Measurements from ENCODE around the gene LAMTOR3. TPM values are rescaled to one million over a fixed set of nuclear protein-coding genes. Genes with fewer than 3 reads are reported as not detected.

Gene LAMTOR3
- total RNA-seq, 4 donors from 2014 or later: 26.8 to 30.3 (median 28.2) TPM

- TF ChIP-seq POLR2A (IDR thresholded peaks at IDR 0.05) (no peak), CTCF (IDR thresholded peaks at IDR 0.05) (no peak), EP300 (IDR thresholded peaks at IDR 0.05) (no peak)
- DNase-seq (ENCODE audit: low spot score in 2 of 2): no peak
- no peak overlapping the region for H3K27ac ChIP-seq
- H3K27me3 ChIP-seq: no peaks in the 10 kb centered on the region
- no peaks in the 10 kb centered on the region for H3K4me1 ChIP-seq
- H3K36me3 ChIP-seq: no peaks in the 10 kb centered on the region
- no peak overlapping the region for H3K4me3 ChIP-seq
- 82 to 84% methylated on average over 2 of the region's 2 CpGs for WGBS, 2 donors
- H3K9me3 ChIP-seq: no peaks in the 10 kb centered on the region
Measured at GRCh38 chr4:99845708-99846469, 48.3 kb downstream of the LAMTOR3 start.

DNA sequence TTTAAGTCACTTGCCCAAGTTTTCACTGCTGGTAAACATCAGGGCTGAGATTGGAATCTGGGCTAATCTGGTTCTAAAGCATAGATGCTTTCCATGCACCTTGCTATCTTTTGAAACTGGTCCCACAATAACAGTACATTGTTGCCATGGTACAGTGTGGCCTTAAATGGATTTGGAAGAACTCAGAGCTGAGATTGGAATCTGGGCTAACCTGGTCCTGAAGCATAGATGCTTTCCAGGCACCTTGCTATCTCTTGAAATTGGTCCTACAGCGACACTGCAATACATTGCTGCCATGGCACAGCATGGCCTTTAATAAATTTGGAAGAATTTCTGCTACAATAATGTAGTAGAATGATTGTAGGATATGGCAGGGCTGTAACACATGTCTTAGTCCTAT is 49.0 kb downstream of the LAMTOR3 start:
- WGBS, 2 donors: 92 to 95% methylated on average over 1 of the region's 1 CpG
- TF ChIP-seq EP300 (IDR thresholded peaks at IDR 0.05): no peak
- no peaks in the 10 kb centered on the region for H3K36me3 ChIP-seq
- no peak overlapping the region for H3K4me3 ChIP-seq
- H3K27ac ChIP-seq: no peak overlapping the region
- no peak for DNase-seq (ENCODE audit: low spot score in 2 of 2)
- no peaks in the 10 kb centered on the region for H3K9me3 ChIP-seq
- H3K27me3 ChIP-seq: no peaks in the 10 kb centered on the region
- no peaks in the 10 kb centered on the region for H3K4me1 ChIP-seq

DNA sequence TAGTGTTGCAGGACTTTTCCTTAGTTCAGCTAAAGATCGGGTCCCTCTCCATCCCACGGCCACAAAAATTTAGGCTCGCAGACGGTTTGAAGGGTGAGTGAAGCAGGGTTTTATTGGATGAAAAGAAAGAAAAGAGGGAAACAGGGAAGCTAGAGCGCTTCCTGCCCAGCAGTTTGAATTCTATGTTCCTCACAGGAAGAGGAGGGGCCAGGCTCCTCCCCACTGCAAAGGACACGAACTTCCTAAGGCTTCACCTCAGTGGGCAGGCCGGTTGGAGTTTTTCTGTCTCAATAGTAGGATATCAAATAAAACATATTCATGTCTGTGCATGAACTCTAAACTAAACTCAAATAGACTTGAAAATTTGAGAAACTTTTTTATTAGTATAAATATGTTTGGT is 50.2 kb downstream of the LAMTOR3 start:
- Histone ChIP-seq H3K27me3 (no peaks in the 10 kb centered on the region), H3K36me3 (no peaks in the 10 kb centered on the region), H3K4me1 (no peaks in the 10 kb centered on the region), H3K27ac (no peak overlapping the region), H3K4me3 (no peak overlapping the region), H3K9me3 (no peaks in the 10 kb centered on the region)
- no peak for DNase-seq (ENCODE audit: low spot score in 2 of 2)
- 77 to 80% methylated on average over 7 of the region's 7 CpGs for WGBS, 2 donors
- TF ChIP-seq POLR2A (IDR thresholded peaks at IDR 0.05) (no peak), CTCF (IDR thresholded peaks at IDR 0.05) (no peak), EP300 (IDR thresholded peaks at IDR 0.05) (no peak)

GRCh38 chr4:99843413-99843812 is 50.8 kb downstream of the LAMTOR3 start:
- no peak for DNase-seq (ENCODE audit: low spot score in 2 of 2)
- no peak overlapping the region for H3K4me3 ChIP-seq
- no peaks in the 10 kb centered on the region for H3K4me1 ChIP-seq

GRCh38 chr4:99841129-99841528 is 53.1 kb downstream of the LAMTOR3 start:
- H3K27ac ChIP-seq: no peak overlapping the region
- TF ChIP-seq EP300 (IDR thresholded peaks at IDR 0.05): no peak
- TF ChIP-seq CTCF (IDR thresholded peaks at IDR 0.05): no peak
- no peak for TF ChIP-seq POLR2A (IDR thresholded peaks at IDR 0.05)
- 91 to 94% methylated on average over 4 of the region's 4 CpGs for WGBS, 2 donors
- no peak for DNase-seq (ENCODE audit: low spot score in 2 of 2)
- no peaks in the 10 kb centered on the region for H3K9me3 ChIP-seq
- no peak overlapping the region for H3K4me3 ChIP-seq
- H3K36me3 ChIP-seq: no peaks in the 10 kb centered on the region
- H3K4me1 ChIP-seq: no peaks in the 10 kb centered on the region
- no peaks in the 10 kb centered on the region for H3K27me3 ChIP-seq

More at GRCh38 chr4:99843413-99843812, 50.8 kb downstream of the LAMTOR3 start:
- TF ChIP-seq POLR2A (IDR thresholded peaks at IDR 0.05): no peak
- Histone ChIP-seq H3K9me3 (no peaks in the 10 kb centered on the region), H3K36me3 (no peaks in the 10 kb centered on the region), H3K27me3 (no peaks in the 10 kb centered on the region), H3K27ac (no peak overlapping the region)

DNA sequence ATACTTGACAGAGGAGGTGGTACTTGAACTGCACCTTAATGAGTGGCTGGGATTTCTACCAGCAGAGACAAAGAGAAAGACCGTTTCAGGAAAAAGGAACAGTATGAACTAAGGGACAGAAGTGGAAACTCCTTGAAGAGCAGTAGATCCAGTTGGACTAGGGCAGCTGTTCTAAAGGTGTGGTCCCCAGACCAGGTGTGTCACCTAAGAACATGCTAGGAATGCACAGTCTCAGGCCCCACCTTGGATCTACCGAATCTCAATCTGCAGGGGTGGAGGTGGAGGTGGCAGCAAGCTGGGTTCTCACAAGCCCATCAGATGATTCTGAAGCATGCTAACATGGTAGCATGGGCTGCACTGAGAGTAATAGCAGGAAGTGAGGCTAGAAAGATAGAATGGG is 55.3 kb downstream of the LAMTOR3 start:
- WGBS, 2 donors: 64 to 89% methylated on average over 2 of the region's 2 CpGs
- no peak overlapping the region for H3K27ac ChIP-seq
- no peak overlapping the region for H3K4me3 ChIP-seq
- H3K4me1 ChIP-seq: no peaks in the 10 kb centered on the region
- TF ChIP-seq EP300 (IDR thresholded peaks at IDR 0.05) (no peak), CTCF (IDR thresholded peaks at IDR 0.05) (no peak), POLR2A (IDR thresholded peaks at IDR 0.05) (no peak)
- no peaks in the 10 kb centered on the region for H3K9me3 ChIP-seq
- no peaks in the 10 kb centered on the region for H3K36me3 ChIP-seq
- no peaks in the 10 kb centered on the region for H3K27me3 ChIP-seq
- no peak for DNase-seq (ENCODE audit: low spot score in 2 of 2)

Measured in tibial nerve (tissue), 4 donors.